Endothelial cell of umbilical vein (primary cell): ENCODE results near the gene MLYCD. TPM values are rescaled to one million over a fixed set of nuclear protein-coding genes. Genes with fewer than 3 reads are reported as not detected.

Experiments used
- BruUV-seq: library from RNA; stranded (reverse); fragments of 400-500 nt; replicated peaks from 2 replicates; lab custom pipeline; 2021; lab: Mats Ljungman, UMichigan
- CTCF ChIA-PET: fragments of 300-600, 350-600 bp; sonication (Branson Sonifier 250); formaldehyde crosslinking; loops from one replicate; lab custom pipeline; 2021; ENCODE audit warnings: antibody characterized with exemption, inconsistent platforms; lab: Charles Lee
- POLR2A ChIA-PET: fragments of 300-600, 350-600 bp; sonication (Branson Sonifier 250); formaldehyde crosslinking; loops from one replicate; lab custom pipeline; 2021; ENCODE audit warnings: antibody characterized with exemption, inconsistent platforms; lab: Charles Lee
- DNase-seq: peaks from one replicate; pipeline ENCODE4 v3.0.0-alpha.2; 2011; ENCODE audit warnings: low read depth, low spot score
- FAIRE-seq: peaks from 2 replicates; lab custom pipeline; 2011; peaks lifted over from hg19 to GRCh38; lab: Jason Lieb, UNC
- H2AFZ ChIP-seq: 2 replicates; pipeline ENCODE4 v1.6.0; 2012; ENCODE audit warnings: low read depth, low read length, control low read depth, inconsistent platforms
- H3K27ac ChIP-seq: 2 replicates; pipeline ENCODE4 v1.5.1; 2011; ENCODE audit warnings: low read depth, mild to moderate bottlenecking, control low read depth, low read length, moderate library complexity; ENCODE audit not compliant: insufficient read depth
- H3K27me3 ChIP-seq, 2 experiments: 2 replicates each; pipeline versions ENCODE4 v1.6.0 to v1.6.1; 2011; ENCODE audit warnings: low read length in 2 of 2, mixed read lengths in 1 of 2; ENCODE audit not compliant: control insufficient read depth in 2 of 2, insufficient read depth in 2 of 2
- H3K36me3 ChIP-seq, 2 experiments: 2 replicates in 1 of 2; 3 replicates in 1 of 2; pipeline ENCODE4 v1.5.1; 2011; ENCODE audit warnings: low read length in 2 of 2, mild to moderate bottlenecking in 1 of 2, moderate library complexity in 1 of 2; ENCODE audit not compliant: control insufficient read depth in 2 of 2, insufficient read depth in 2 of 2; ENCODE audit errors: extremely low read depth in 1 of 2
- H3K4me1 ChIP-seq: 3 replicates; pipeline ENCODE4 v1.5.1; 2011; ENCODE audit warnings: mild to moderate bottlenecking, low read length; ENCODE audit not compliant: control insufficient read depth, insufficient read depth; ENCODE audit errors: extremely low read depth
- H3K4me2 ChIP-seq: 2 replicates; pipeline ENCODE4 v1.6.1; 2011; ENCODE audit warnings: low read length, control low read depth, mixed read lengths; ENCODE audit not compliant: insufficient read depth
- H3K4me3 ChIP-seq, 3 experiments: fragments of 200-600 bp in 1 of 3; sonication (generic), shearing (Covaris generic) in 1 of 3; replicated peaks in 1 of 3; 2 replicates each; pipeline ENCODE4 v1.5.1; 2011 to 2016; ENCODE audit warnings: control low read depth in 3 of 3, low read length in 3 of 3, mild to moderate bottlenecking in 2 of 3, inconsistent platforms in 1 of 3, low read depth in 1 of 3, moderate library complexity in 1 of 3; ENCODE audit not compliant: insufficient read depth in 1 of 3
- H3K79me2 ChIP-seq: 2 replicates; pipeline ENCODE4 v1.6.0; 2012; ENCODE audit warnings: low read length, inconsistent platforms; ENCODE audit not compliant: control insufficient read depth, insufficient read depth
- H3K9ac ChIP-seq: replicated peaks from 2 replicates; pipeline ENCODE3; 2011; ENCODE audit warnings: low read length, control low read depth; ENCODE audit not compliant: insufficient read depth; ENCODE audit errors: extremely low read depth
- H3K9me1 ChIP-seq: replicated peaks from 3 replicates; pipeline ENCODE4 v1.6.0; 2011; ENCODE audit warnings: mild to moderate bottlenecking, low read length; ENCODE audit not compliant: control insufficient read depth, insufficient read depth; ENCODE audit errors: extremely low read depth
- H3K9me3 ChIP-seq: replicated peaks from 2 replicates; pipeline ENCODE4 v1.5.1; 2012; ENCODE audit warnings: low read length, inconsistent platforms; ENCODE audit not compliant: control insufficient read depth, insufficient read depth
- H4K20me1 ChIP-seq: replicated peaks from 2 replicates; pipeline ENCODE3; 2011; ENCODE audit warnings: mild to moderate bottlenecking, low read length; ENCODE audit not compliant: control insufficient read depth, insufficient read depth; ENCODE audit errors: extremely low read depth
- EZH2 ChIP-seq: IDR thresholded peaks from 2 replicates; pipeline ENCODE4 v1.6.1; 2012; ENCODE audit warnings: borderline replicate concordance, low read depth, mild to moderate bottlenecking, moderate library complexity, low read length, inconsistent platforms; ENCODE audit not compliant: severe bottlenecking
- FOS ChIP-seq: IDR thresholded peaks from 2 replicates; pipeline ENCODE4 v1.6.1; 2011; ENCODE audit warnings: mild to moderate bottlenecking, low read length, moderate library complexity, borderline replicate concordance; ENCODE audit not compliant: insufficient read depth
- GATA2 ChIP-seq: IDR thresholded peaks from 2 replicates; pipeline ENCODE4 v1.7.0; 2011; ENCODE audit warnings: low read depth, mild to moderate bottlenecking, moderate library complexity, mixed read lengths, low read length; ENCODE audit not compliant: insufficient read length, insufficient read depth
- JUN ChIP-seq: IDR thresholded peaks from 2 replicates; pipeline ENCODE4 v1.6.1; 2011; ENCODE audit warnings: borderline replicate concordance, low read depth; ENCODE audit not compliant: insufficient read length, insufficient read depth
- MYC ChIP-seq: IDR thresholded peaks from one replicate; pipeline ENCODE4 v1.6.1; 2011; ENCODE audit warnings: mild to moderate bottlenecking, low read depth, low read length
- POLR2A ChIP-seq: IDR thresholded peaks from 2 replicates; pipeline ENCODE4 v1.6.1; 2012; ENCODE audit warnings: low read depth, mild to moderate bottlenecking, control low read depth, low read length
- POLR2AphosphoS5 ChIP-seq: IDR thresholded peaks from 2 replicates; pipeline ENCODE4 v1.6.1; 2012; ENCODE audit warnings: low read depth, mild to moderate bottlenecking, control low read depth, low read length, moderate library complexity; ENCODE audit not compliant: insufficient read depth
- dilution Hi-C: fragments of 300-500 bp; cut with MboI; formaldehyde crosslinking; loops from one replicate; pipeline ENCODE4 v1.15.0; 2019; ENCODE audit warnings: low sequenced_read_pairs; ENCODE audit not compliant: extremely low pct_ligation_motif_present
- intact Hi-C: fragments of 100-400 bp; cut with micrococcal nuclease; formaldehyde crosslinking; loops from one replicate; pipeline ENCODE4 v1.10.0; 2022
- polyA plus RNA-seq, 4 experiments: library from polyadenylated mRNA; depleted of rRNA in 3 of 4; stranded (reverse) in 3 of 4; unstranded in 1 of 4; fragments of >200 nt; gene quantifications; 2 replicates each; pipeline versions ENCODE4 v1.2.1 to v1.2.3, GENCODE V29; 2011 to 2012; ENCODE audit warnings: missing spikeins in 1 of 4
- total RNA-seq: library from RNA; stranded (reverse); gene quantifications from 2 replicates; pipeline ENCODE4 v1.2.3, GENCODE V29; 2021
- TF ChIP-seq, protein P1 (sequence below), 2 donors: IDR thresholded peaks; 1 replicate in 1 of 2; 2 replicates in 1 of 2; pipeline ENCODE4 v1.5.1; 2011; ENCODE audit warnings: low read length in 2 of 2, mild to moderate bottlenecking in 2 of 2, moderate library complexity in 2 of 2, control low read depth in 1 of 2, inconsistent platforms in 1 of 2, low read depth in 1 of 2; ENCODE audit not compliant: insufficient read depth in 1 of 2; ENCODE audit errors: extremely low read depth in 1 of 2
- TF ChIP-seq, protein P2 (sequence below): IDR thresholded peaks from 2 replicates; pipeline ENCODE4 v1.6.1; 2011; ENCODE audit not compliant: insufficient read depth, insufficient read length

Gene MLYCD
- total and polyA plus RNA-seq, 2 donors (not counting 3 experiments of a cell fraction or from before 2014, with no cell fraction given), result 2.0 to 3.4 TPM

DNA sequence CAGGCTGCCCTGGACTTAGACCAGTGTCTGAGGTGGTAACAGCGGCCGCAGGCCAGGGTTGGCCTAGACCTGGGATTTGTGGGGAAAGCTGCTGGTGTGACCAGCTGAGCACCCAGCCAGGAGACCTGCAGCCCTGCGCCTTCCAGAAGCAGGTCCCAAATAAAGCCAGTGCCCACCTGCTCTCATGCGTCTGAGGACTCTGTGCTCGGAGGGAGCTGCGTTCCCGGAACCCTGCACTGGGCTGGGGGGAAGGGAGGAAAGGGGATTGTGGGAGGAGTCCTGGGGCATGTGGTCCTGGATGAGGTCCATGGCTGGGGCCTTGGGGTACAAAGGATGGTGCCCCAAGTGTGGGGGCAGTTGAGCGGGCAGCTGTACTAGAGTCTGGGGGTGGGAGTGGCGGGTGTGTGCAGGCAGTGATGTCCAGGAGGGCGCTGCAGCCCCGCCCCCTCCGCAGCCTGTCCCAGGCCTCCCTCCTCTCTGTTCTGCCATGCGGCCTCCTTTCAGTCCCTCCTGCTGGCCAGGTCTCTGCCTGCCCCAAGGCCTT is 67.3 kb downstream of the MLYCD start:
- H3K36me3 ChIP-seq, result no peaks in the 10 kb centered on the region
- TF ChIP-seq EZH2 (no peak), JUN (no peak), POLR2AphosphoS5 (no peak), MYC (no peak), POLR2A (no peak), GATA2 (no peak), FOS (no peak)
- TF ChIP-seq, protein P1, sequence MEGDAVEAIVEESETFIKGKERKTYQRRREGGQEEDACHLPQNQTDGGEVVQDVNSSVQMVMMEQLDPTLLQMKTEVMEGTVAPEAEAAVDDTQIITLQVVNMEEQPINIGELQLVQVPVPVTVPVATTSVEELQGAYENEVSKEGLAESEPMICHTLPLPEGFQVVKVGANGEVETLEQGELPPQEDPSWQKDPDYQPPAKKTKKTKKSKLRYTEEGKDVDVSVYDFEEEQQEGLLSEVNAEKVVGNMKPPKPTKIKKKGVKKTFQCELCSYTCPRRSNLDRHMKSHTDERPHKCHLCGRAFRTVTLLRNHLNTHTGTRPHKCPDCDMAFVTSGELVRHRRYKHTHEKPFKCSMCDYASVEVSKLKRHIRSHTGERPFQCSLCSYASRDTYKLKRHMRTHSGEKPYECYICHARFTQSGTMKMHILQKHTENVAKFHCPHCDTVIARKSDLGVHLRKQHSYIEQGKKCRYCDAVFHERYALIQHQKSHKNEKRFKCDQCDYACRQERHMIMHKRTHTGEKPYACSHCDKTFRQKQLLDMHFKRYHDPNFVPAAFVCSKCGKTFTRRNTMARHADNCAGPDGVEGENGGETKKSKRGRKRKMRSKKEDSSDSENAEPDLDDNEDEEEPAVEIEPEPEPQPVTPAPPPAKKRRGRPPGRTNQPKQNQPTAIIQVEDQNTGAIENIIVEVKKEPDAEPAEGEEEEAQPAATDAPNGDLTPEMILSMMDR (IDR thresholded peaks at IDR 0.05; ENCODE audit: extremely low read depth in 1 of 2, insufficient read depth in 1 of 2, low read depth in 1 of 2, low read length in 2 of 2), result no peak
- TF ChIP-seq, protein P2, sequence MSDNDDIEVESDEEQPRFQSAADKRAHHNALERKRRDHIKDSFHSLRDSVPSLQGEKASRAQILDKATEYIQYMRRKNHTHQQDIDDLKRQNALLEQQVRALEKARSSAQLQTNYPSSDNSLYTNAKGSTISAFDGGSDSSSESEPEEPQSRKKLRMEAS, result no peak
- no peak overlapping the region for H3K4me3 ChIP-seq
- no peak overlapping the region for H2AFZ ChIP-seq
- dilution Hi-C loops (no loop called here), intact Hi-C loops (loop anchor here (5.0 kb wide), 1 partner anchor 211 kb away; no protein-coding TSS in a partner anchor)
- ChIA-PET POLR2A (no interaction called here), CTCF (interaction anchor here (1.2 to 1.4 kb wide), 2 partner anchors 99 to 221 kb away, joined by 3 to 5 read pairs; partner anchors contain the start of gene TAF1C)
- H3K4me1 ChIP-seq, result no peaks in the 10 kb centered on the region
- FAIRE-seq, result no peak
- H3K27ac ChIP-seq, result no peak overlapping the region
- no peak overlapping the region for H3K9ac ChIP-seq
- H3K9me3 ChIP-seq, result no peaks in the 10 kb centered on the region
- no peaks in the 10 kb centered on the region for H3K79me2 ChIP-seq
- DNase-seq, result no peak
- no peaks in the 10 kb centered on the region for H3K9me1 ChIP-seq
- peaks cover 5 to 8% of the 10 kb centered on the region in 2 experiments for H3K27me3 ChIP-seq
- H3K4me2 ChIP-seq, result no peak overlapping the region
- H4K20me1 ChIP-seq, result no peaks in the 10 kb centered on the region
- no TSS peak for BruUV-seq
